Suprapubic skin (tissue), 4 donors: Measurements from ENCODE around the gene ZNF668. TPM values are rescaled to one million over a fixed set of nuclear protein-coding genes. Genes with fewer than 3 reads are reported as not detected.

Source experiments
- DNase-seq, 2 donors: peaks; one replicate each; pipeline ENCODE4 v3.0.0-alpha.2; 2019; ENCODE audit warnings: low spot score in 2 of 2
- H3K27ac ChIP-seq: fragments of 200-600 bp; sonication (generic); one replicate; pipeline ENCODE4 v1.5.1; 2019
- H3K27me3 ChIP-seq: fragments of 200-600 bp; sonication (generic); one replicate; pipeline ENCODE4 v1.5.1; 2019
- H3K36me3 ChIP-seq: fragments of 200-600 bp; sonication (generic); one replicate; pipeline ENCODE4 v1.5.1; 2019
- H3K4me1 ChIP-seq: fragments of 200-600 bp; sonication (generic); one replicate; pipeline ENCODE4 v1.5.1; 2019
- H3K4me3 ChIP-seq: fragments of 200-600 bp; sonication (generic); one replicate; pipeline ENCODE4 v1.5.1; 2019; ENCODE audit warnings: mild to moderate bottlenecking
- H3K9me3 ChIP-seq: fragments of 200-600 bp; sonication (generic); one replicate; pipeline ENCODE4 v1.5.1; 2019
- CTCF ChIP-seq, 2 donors: fragments of 200-600 bp in 1 of 2; fragments of 450-650 bp in 1 of 2; sonication (generic) in 1 of 2; IDR thresholded peaks; one replicate each; pipeline ENCODE4 v1.5.1; 2016 to 2019; ENCODE audit warnings: antibody characterized with exemption in 2 of 2, mild to moderate bottlenecking in 1 of 2, moderate library complexity in 1 of 2
- EP300 ChIP-seq: sonication (generic); formaldehyde crosslinking; IDR thresholded peaks from one replicate; pipeline ENCODE4 v1.6.1; 2017; ENCODE audit warnings: antibody characterized with exemption
- POLR2A ChIP-seq, 2 donors: fragments of 450-650 bp; IDR thresholded peaks; one replicate each; pipeline ENCODE4 v1.6.1; 2017; ENCODE audit warnings: antibody characterized with exemption in 2 of 2, mild to moderate bottlenecking in 2 of 2, moderate library complexity in 2 of 2
- POLR2AphosphoS5 ChIP-seq, 3 donors: sonication (generic); formaldehyde crosslinking; IDR thresholded peaks; one replicate each; pipeline ENCODE4 v1.6.1; 2017; ENCODE audit warnings: antibody characterized with exemption in 3 of 3
- WGBS: methylation state at CpG from one replicate; pipeline ENCODE4 v1.1.5; 2018; 5-methylcytosine and 5-hydroxymethylcytosine counted together
- total RNA-seq, 4 donors: library from RNA; depleted of rRNA; stranded (reverse); fragments of >200 nt; gene quantifications; one replicate each; pipeline ENCODE4 v1.1.0, GENCODE V29; 2016

The ZNF668 gene
- total RNA-seq, 4 donors from 2014 or later, result 9.0 to 15.9 (median 12.6) TPM

- Histone ChIP-seq H3K4me1 (no peaks in the 10 kb centered on the region), H3K27ac (no peak overlapping the region), H3K27me3 (no peaks in the 10 kb centered on the region), H3K4me3 (no peak overlapping the region), H3K36me3 (peaks cover 49% of the 10 kb centered on the region), H3K9me3 (no peaks in the 10 kb centered on the region)
- TF ChIP-seq CTCF (IDR thresholded peaks at IDR 0.05), result no peak
- TF ChIP-seq POLR2A (IDR thresholded peaks at IDR 0.05), result no peak
- TF ChIP-seq EP300, result no peak
- no peak for TF ChIP-seq POLR2AphosphoS5 (IDR thresholded peaks at IDR 0.05)
- WGBS, result 75% methylated on average over 1 of the region's 10 CpGs
- no peak for DNase-seq
Measured at GRCh38 chr16:31042866-31043265, 31.2 kb downstream of the ZNF668 start.

DNA sequence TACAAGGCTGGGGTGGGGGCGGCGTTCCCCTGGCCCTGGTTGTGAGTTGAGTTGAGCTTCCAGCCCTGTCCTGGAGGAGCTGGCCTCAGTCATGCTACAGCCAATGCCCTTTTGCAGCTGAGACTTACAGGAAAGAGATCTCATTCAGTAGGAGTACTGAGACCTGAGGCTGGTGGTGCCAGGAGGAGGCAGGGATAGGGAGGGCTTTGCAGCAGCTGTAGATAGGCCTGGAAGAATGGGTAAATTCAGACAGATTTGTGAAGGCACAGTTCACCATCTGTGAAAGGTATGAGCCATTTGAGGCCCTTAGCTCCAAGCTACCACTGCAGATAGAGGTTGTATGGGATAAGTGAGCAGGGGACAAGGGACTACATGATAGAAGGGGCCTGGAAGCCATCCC lies 35.0 kb downstream of the ZNF668 start:
- WGBS, result 100% methylated on average over 2 of the region's 2 CpGs
- no peak for DNase-seq
- Histone ChIP-seq H3K27ac (no peak overlapping the region), H3K27me3 (no peaks in the 10 kb centered on the region), H3K9me3 (no peaks in the 10 kb centered on the region), H3K36me3 (peaks cover 66% of the 10 kb centered on the region), H3K4me3 (no peak overlapping the region), H3K4me1 (peaks cover 13% of the 10 kb centered on the region)
- TF ChIP-seq POLR2AphosphoS5 (IDR thresholded peaks at IDR 0.05) (no peak), CTCF (IDR thresholded peaks at IDR 0.05) (no peak), POLR2A (IDR thresholded peaks at IDR 0.05) (no peak), EP300 (no peak)

DNA sequence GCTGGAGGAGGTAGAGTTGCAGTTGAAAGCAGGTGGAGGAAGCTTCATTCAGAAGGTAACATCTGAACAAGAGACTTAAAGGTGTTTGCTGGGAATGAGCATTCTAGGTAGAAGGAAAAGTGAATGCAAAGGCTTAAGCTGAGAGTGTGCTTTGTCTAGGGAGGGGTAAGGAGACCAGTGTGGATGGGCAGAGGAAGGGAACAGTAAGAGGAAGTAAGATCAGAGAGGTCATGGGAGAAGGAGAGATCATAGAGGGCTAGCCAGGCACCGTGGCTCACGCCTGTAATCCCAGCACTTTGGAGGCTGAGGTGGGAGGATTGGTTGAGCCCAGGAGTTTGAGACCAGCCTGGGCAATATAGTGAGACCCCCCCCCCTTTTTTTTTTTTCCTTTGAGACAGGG lies 37.3 kb downstream of the ZNF668 start:
- H3K27me3 ChIP-seq, result no peaks in the 10 kb centered on the region
- no peaks in the 10 kb centered on the region for H3K9me3 ChIP-seq
- H3K36me3 ChIP-seq, result peaks cover 50% of the 10 kb centered on the region
- no peak overlapping the region for H3K4me3 ChIP-seq
- DNase-seq, result no peak
- H3K4me1 ChIP-seq, result peaks cover 27% of the 10 kb centered on the region
- TF ChIP-seq CTCF (IDR thresholded peaks at IDR 0.05) (no peak), POLR2A (IDR thresholded peaks at IDR 0.05) (no peak), POLR2AphosphoS5 (IDR thresholded peaks at IDR 0.05) (no peak), EP300 (no peak)
- 40% methylated on average over 2 of the region's 2 CpGs for WGBS
- no peak overlapping the region for H3K27ac ChIP-seq

- no peak for TF ChIP-seq CTCF (IDR thresholded peaks at IDR 0.05)
- no peak for TF ChIP-seq EP300
- peak in 1 of 2 donors; percentile 18 for TF ChIP-seq POLR2A (IDR thresholded peaks at IDR 0.05)
- TF ChIP-seq POLR2AphosphoS5 (IDR thresholded peaks at IDR 0.05), result no peak
- peak overlapping the region; percentile 78 for H3K4me3 ChIP-seq
- H3K27ac ChIP-seq, result peak overlapping the region; percentile 96
- peaks cover 27% of the 10 kb centered on the region for H3K36me3 ChIP-seq
- WGBS, result 1% methylated on average over 32 of the region's 47 CpGs
- no peaks in the 10 kb centered on the region for H3K27me3 ChIP-seq
- no peaks in the 10 kb centered on the region for H3K9me3 ChIP-seq
- peak; percentile 95 for DNase-seq
- peaks cover 27% of the 10 kb centered on the region for H3K4me1 ChIP-seq
Measured at GRCh38 chr16:31033709-31034492, 40.1 kb downstream of the ZNF668 start.

GRCh38 chr16:31032736-31033708 lies 41.0 kb downstream of the ZNF668 start, which contains the start of gene STX4:
STX4 (plus strand) TSS chr16:31033558; CDS start chr16:31033806, 248 bp downstream.
- Histone ChIP-seq H3K9me3 (no peaks in the 10 kb centered on the region), H3K27ac (peak within 1 kb of the TSS; percentile 96), H3K36me3 (peaks cover 19% of the 10 kb centered on the region), H3K4me3 (peak within 1 kb of the TSS; percentile 78), H3K4me1 (peaks cover 27% of the 10 kb centered on the region), H3K27me3 (no peaks in the 10 kb centered on the region)
- WGBS, result 3% methylated on average over 43 of the region's 75 CpGs
- TF ChIP-seq CTCF (IDR thresholded peaks at IDR 0.05) (no peak), POLR2A (IDR thresholded peaks at IDR 0.05) (peak in 1 of 2 donors; percentile 46), EP300 (no peak), POLR2AphosphoS5 (IDR thresholded peaks at IDR 0.05) (peak; percentile 47 to 95 (median 79))
- DNase-seq, result peak; percentile 99
